OCI-LY7 (cell line): ENCODE data around the gene CDK5R1.

Experiments used
- EZH2phosphoT487 ChIP-seq: fragments of 200-600 bp; sonication (generic); IDR thresholded peaks from 2 replicates; pipeline ENCODE4 v1.6.1; 2018; ENCODE audit warnings: low read depth, borderline replicate concordance, mild to moderate bottlenecking, mixed run types, antibody characterized with exemption, low read length, moderate library complexity, mixed read lengths
- TF ChIP-seq, protein P1 (sequence below): fragments of 200-600 bp; sonication (generic); conservative IDR thresholded peaks from 2 replicates; pipeline ENCODE4 v1.5.1; 2014; ENCODE audit warnings: mild to moderate bottlenecking, antibody characterized with exemption, low read length, moderate library complexity, mixed read lengths

DNA sequence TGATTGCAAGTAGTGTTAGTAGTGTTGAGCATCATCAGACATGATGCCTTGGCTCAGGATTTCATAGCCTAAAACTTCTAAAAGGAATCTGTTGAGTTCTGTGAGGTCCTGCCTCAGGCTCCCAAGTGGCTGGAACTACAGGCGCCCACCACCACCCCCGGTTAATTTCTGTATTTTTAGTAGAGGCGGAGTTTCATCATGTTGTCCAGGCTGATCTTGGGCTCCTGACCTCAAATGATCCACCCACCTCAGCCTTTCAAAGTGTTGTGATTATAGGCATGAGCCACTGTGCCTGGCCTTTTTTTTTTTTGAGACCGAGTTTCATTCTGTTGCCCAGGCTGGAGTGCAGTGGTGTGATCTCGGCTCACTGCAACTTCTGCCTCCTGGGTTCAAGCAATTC is 36.8 kb upstream of the CDK5R1 start:
- TF ChIP-seq, protein P1, sequence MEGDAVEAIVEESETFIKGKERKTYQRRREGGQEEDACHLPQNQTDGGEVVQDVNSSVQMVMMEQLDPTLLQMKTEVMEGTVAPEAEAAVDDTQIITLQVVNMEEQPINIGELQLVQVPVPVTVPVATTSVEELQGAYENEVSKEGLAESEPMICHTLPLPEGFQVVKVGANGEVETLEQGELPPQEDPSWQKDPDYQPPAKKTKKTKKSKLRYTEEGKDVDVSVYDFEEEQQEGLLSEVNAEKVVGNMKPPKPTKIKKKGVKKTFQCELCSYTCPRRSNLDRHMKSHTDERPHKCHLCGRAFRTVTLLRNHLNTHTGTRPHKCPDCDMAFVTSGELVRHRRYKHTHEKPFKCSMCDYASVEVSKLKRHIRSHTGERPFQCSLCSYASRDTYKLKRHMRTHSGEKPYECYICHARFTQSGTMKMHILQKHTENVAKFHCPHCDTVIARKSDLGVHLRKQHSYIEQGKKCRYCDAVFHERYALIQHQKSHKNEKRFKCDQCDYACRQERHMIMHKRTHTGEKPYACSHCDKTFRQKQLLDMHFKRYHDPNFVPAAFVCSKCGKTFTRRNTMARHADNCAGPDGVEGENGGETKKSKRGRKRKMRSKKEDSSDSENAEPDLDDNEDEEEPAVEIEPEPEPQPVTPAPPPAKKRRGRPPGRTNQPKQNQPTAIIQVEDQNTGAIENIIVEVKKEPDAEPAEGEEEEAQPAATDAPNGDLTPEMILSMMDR: no peak
- no peak for TF ChIP-seq EZH2phosphoT487
